Aorta (tissue), 5 donors: ENCODE data around the gene ANXA6. TPM values are rescaled to one million over a fixed set of nuclear protein-coding genes. Genes with fewer than 3 reads are reported as not detected.
A peak's percentile ranks its signal among the peaks of the same experiment; 100 is the strongest.

Experiments used
- ATAC-seq: fragments of 200-7000 bp; cut with Tn5 transposase; one replicate; pipeline ENCODE4 v1.9.1; 2022; ENCODE audit warnings: moderate library complexity; ENCODE audit not compliant: low FRiP score
- DNase-seq, 2 donors: peaks; one replicate each; pipeline ENCODE4 v3.0.0-alpha.2; 2020
- H3K27ac ChIP-seq, 2 donors: one replicate each; pipeline ENCODE4 v1.5.1; 2013; ENCODE audit warnings: low read length in 2 of 2, mild to moderate bottlenecking in 2 of 2, moderate library complexity in 2 of 2, control low read depth in 1 of 2, inconsistent platforms in 1 of 2, low read depth in 1 of 2
- H3K27me3 ChIP-seq, 2 donors: one replicate each; pipeline ENCODE4 v1.6.1; 2013; ENCODE audit warnings: control low read depth in 1 of 2, low read length in 1 of 2, mild to moderate bottlenecking in 1 of 2, moderate library complexity in 1 of 2; ENCODE audit not compliant: insufficient read depth in 2 of 2, control insufficient read depth in 1 of 2
- H3K36me3 ChIP-seq, 2 donors: one replicate each; pipeline ENCODE4 v1.6.1; 2013; ENCODE audit warnings: control low read depth in 1 of 2, low read length in 1 of 2, mild to moderate bottlenecking in 1 of 2; ENCODE audit not compliant: insufficient read depth in 2 of 2, control insufficient read depth in 1 of 2
- H3K4me1 ChIP-seq, 2 donors: one replicate each; pipeline ENCODE4 v1.6.1; 2013; ENCODE audit warnings: low read length in 2 of 2, control low read depth in 1 of 2, mild to moderate bottlenecking in 1 of 2, moderate library complexity in 1 of 2; ENCODE audit not compliant: insufficient read depth in 2 of 2, control insufficient read depth in 1 of 2
- H3K4me3 ChIP-seq, 2 donors: one replicate each; pipeline ENCODE4 v1.5.1; 2013; ENCODE audit warnings: low read length in 2 of 2, control low read depth in 1 of 2, mild to moderate bottlenecking in 1 of 2
- H3K9me3 ChIP-seq: one replicate; pipeline ENCODE4 v1.6.1; 2013; ENCODE audit warnings: mild to moderate bottlenecking, low read length; ENCODE audit not compliant: control insufficient read depth
- WGBS, 2 donors: extraction: QIAGEN DNeasy Blood & Tissue Kit; methylation state at CpG; one replicate each; pipeline ENCODE4 v1.1.7; 2013; 5-methylcytosine and 5-hydroxymethylcytosine counted together
- intact Hi-C, 2 donors: fragments of 100-400 bp; cut with DNase I; formaldehyde crosslinking; loops; one replicate each; pipeline versions ENCODE4 v1.14.2 to v1.15.0; 2022
- polyA plus RNA-seq, 2 donors: library from polyadenylated mRNA; stranded (reverse); fragments of 200-250 nt; gene quantifications; one replicate each; pipeline ENCODE4 v1.2.3, GENCODE V29; 2013
- total RNA-seq, 2 donors: library from RNA; stranded (reverse); fragmentation: NEBNext Ultra II Directional; extraction: Animal tissue kit (Norgen Biotek cat#: 25700); gene quantifications; one replicate each; pipeline ENCODE4 v1.2.1, GENCODE V29; 2021
- donor health status: healthy with polysubstance abuse.
- donor health status: Bipolar disorder and iron deficiency.
- donor health status: DM: no; HTN: no; CAD: no.
- donor health status: DM: no; HTN: no; CAD: no.
- donor health status: DM: yes; HTN: yes; CAD: no.

ANXA6 gene
- total and polyA plus RNA-seq, 4 donors = 93.4 to 284 (median 232) TPM

DNA sequence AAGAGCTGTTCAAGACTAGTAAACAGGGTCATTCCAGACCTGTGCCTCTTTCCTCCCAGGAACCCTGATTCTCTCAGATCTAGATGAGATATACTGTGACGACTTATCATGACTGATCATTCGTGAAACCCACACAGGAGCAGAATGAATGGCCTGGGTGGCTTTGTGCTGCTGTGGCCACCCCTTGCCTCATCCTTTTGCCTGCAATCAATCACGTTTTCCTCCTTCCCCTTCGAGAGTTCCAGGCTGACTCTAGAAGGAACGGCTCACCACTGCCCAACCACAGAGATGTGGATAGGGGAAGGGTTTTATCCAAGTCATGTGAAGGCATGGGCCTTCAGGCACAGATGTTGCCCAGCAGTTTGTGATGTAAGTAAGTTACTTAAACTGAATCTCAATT, 5.8 kb downstream of the ANXA6 start:
- H3K9me3 ChIP-seq = no peaks in the 10 kb centered on the region
- DNase-seq (peak in 1 of 2 donors; percentile 82), ATAC-seq (no peak)
- peak overlapping the region in 1 of 2 donors; percentile 64 for H3K27ac ChIP-seq
- H3K36me3 ChIP-seq = no peaks in the 10 kb centered on the region
- no peaks in the 10 kb centered on the region for H3K27me3 ChIP-seq
- no peak overlapping the region for H3K4me3 ChIP-seq
- intact Hi-C loops = no loop called here
- peaks cover 3 to 4% of the 10 kb centered on the region in 2 donors for H3K4me1 ChIP-seq
- 44 to 46% methylated on average over 5 of the region's 5 CpGs for WGBS, 2 donors

GRCh38 chr5:151151263-151151660, 6.3 kb downstream of the ANXA6 start:
- peak overlapping the region in 1 of 2 donors; percentile 64 for H3K27ac ChIP-seq
- no peak overlapping the region for H3K4me3 ChIP-seq
- peaks cover 3 to 4% of the 10 kb centered on the region in 2 donors for H3K4me1 ChIP-seq
- intact Hi-C loops = no loop called here
- H3K9me3 ChIP-seq = no peaks in the 10 kb centered on the region
- no peaks in the 10 kb centered on the region for H3K27me3 ChIP-seq
- WGBS, 2 donors = 1 to 2% methylated on average over 2 of the region's 2 CpGs
- H3K36me3 ChIP-seq = no peaks in the 10 kb centered on the region
- ATAC-seq (no peak), DNase-seq (no peak)

GRCh38 chr5:151150471-151151262, 6.9 kb downstream of the ANXA6 start:
- intact Hi-C loops = no loop called here
- 18 to 27% methylated on average over 5 of the region's 5 CpGs for WGBS, 2 donors
- Histone ChIP-seq H3K27me3 (no peaks in the 10 kb centered on the region), H3K36me3 (no peaks in the 10 kb centered on the region), H3K4me1 (peaks cover 3 to 4% of the 10 kb centered on the region in 2 donors), H3K4me3 (no peak overlapping the region), H3K27ac (no peak overlapping the region), H3K9me3 (no peaks in the 10 kb centered on the region)
- peak in 1 of 2 donors; percentile 67 for DNase-seq
- ATAC-seq = peak; percentile 51

DNA sequence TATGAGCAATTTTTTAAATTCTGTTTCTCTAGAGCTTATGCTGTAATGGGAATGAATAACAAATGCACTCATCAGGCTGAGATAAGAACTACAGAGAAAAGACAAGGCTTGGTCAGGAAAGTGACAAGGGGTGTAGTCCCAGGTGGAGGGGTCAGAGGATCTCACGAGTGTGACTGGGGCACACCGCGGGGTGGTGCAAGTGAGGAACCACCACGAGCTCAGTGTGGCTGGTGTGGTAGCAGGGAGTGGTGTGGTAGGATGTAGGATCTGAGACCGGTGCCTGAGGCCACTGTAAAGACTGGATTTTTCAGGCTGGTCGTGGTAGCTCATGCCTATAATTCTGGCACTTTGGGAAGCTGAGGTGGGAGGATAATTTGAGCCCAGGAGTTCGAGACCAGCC, 9.0 kb downstream of the ANXA6 start:
- intact Hi-C loops = no loop called here
- H3K4me1 ChIP-seq = peaks cover 0 to 3% of the 10 kb centered on the region in 2 donors
- no peak for DNase-seq
- no peaks in the 10 kb centered on the region for H3K36me3 ChIP-seq
- H3K9me3 ChIP-seq = no peaks in the 10 kb centered on the region
- WGBS, 2 donors = 74 to 83% methylated on average over 7 of the region's 7 CpGs
- no peaks in the 10 kb centered on the region for H3K27me3 ChIP-seq
- ATAC-seq = no peak
- no peak overlapping the region for H3K4me3 ChIP-seq
- no peak overlapping the region for H3K27ac ChIP-seq

DNA sequence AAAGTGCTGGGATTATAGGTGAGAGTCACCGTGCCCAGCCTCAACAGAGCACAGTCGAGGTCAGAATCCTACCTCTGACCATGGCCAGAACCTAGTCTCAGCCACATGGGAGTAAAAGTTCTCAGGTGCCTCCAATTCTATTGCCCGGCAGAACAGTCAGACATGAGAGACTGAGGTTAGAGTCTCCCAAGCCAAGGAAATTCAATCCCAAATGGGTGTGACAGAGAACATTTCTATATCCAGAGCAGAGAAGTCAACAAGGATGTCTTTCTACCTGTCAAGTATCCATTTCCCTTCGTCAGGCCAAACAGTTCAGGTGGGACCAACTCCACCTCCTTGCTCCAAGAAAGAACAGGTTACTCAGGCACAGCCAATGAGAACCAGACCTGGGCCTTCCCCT, 10.5 kb downstream of the ANXA6 start:
- 93 to 96% methylated on average over 4 of the region's 4 CpGs for WGBS, 2 donors
- Histone ChIP-seq H3K27ac (no peak overlapping the region), H3K27me3 (no peaks in the 10 kb centered on the region), H3K9me3 (no peaks in the 10 kb centered on the region), H3K36me3 (no peaks in the 10 kb centered on the region), H3K4me3 (no peak overlapping the region), H3K4me1 (peaks cover 0 to 3% of the 10 kb centered on the region in 2 donors)
- intact Hi-C loops = no loop called here
- DNase-seq = no peak
- ATAC-seq = no peak

GRCh38 chr5:151146061-151146460, 11.5 kb downstream of the ANXA6 start:
- H3K36me3 ChIP-seq = no peaks in the 10 kb centered on the region

DNA sequence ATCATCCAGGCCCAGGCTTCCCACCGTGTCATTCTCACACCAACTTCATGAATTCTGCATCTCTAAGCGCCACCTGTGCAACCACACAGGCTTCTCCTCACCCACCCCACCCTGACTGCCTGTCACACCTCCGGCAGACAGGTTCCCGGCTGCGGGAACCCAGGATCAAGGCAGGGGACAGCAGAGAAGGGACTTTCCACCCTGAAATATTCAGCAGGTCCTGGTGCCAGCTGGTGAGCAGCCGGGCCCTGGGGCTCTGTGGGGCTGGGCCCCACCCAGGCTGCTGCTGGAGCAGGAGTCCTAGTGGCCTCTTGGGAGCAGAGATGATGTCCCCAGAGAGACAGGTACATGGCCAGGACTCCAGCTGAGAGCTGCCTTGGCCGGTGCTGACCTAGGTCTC, 12.7 kb downstream of the ANXA6 start:
- intact Hi-C loops = no loop called here

More at GRCh38 chr5:151146061-151146460, 11.5 kb downstream of the ANXA6 start:
- intact Hi-C loops = no loop called here
- H3K9me3 ChIP-seq = no peaks in the 10 kb centered on the region
- ATAC-seq (peak; percentile 5), DNase-seq (no peak)
- H3K4me3 ChIP-seq = no peak overlapping the region
- H3K4me1 ChIP-seq = no peaks in the 10 kb centered on the region
- no peaks in the 10 kb centered on the region for H3K27me3 ChIP-seq
- no peak overlapping the region for H3K27ac ChIP-seq

GRCh38 chr5:151144275-151144674, 13.3 kb downstream of the ANXA6 start:
- DNase-seq = no peak
- H3K9me3 ChIP-seq = no peaks in the 10 kb centered on the region
- WGBS, 2 donors = 79 to 80% methylated on average over 6 of the region's 6 CpGs
- no peaks in the 10 kb centered on the region for H3K27me3 ChIP-seq
- H3K27ac ChIP-seq = no peak overlapping the region
- intact Hi-C loops = no loop called here
- no peaks in the 10 kb centered on the region for H3K4me1 ChIP-seq
- peaks cover 0 to under 1% of the 10 kb centered on the region in 2 donors for H3K36me3 ChIP-seq
- no peak for ATAC-seq
- H3K4me3 ChIP-seq = no peak overlapping the region

More for the DNA sequence above, 12.7 kb downstream of the ANXA6 start:
- no peaks in the 10 kb centered on the region for H3K9me3 ChIP-seq
- no peaks in the 10 kb centered on the region for H3K36me3 ChIP-seq
- H3K4me3 ChIP-seq = no peak overlapping the region
- no peaks in the 10 kb centered on the region for H3K27me3 ChIP-seq
- DNase-seq (no peak), ATAC-seq (no peak)
- no peak overlapping the region for H3K27ac ChIP-seq
- 69 to 75% methylated on average over 7 of the region's 7 CpGs for WGBS, 2 donors
- H3K4me1 ChIP-seq = no peaks in the 10 kb centered on the region

- ATAC-seq (no peak), DNase-seq (no peak)
- Histone ChIP-seq H3K27ac (no peak overlapping the region), H3K9me3 (no peaks in the 10 kb centered on the region), H3K27me3 (no peaks in the 10 kb centered on the region), H3K4me3 (no peak overlapping the region), H3K36me3 (peaks cover 2 to 6% of the 10 kb centered on the region in 2 donors), H3K4me1 (no peaks in the 10 kb centered on the region)
- intact Hi-C loops = no loop called here
- 81 to 87% methylated on average over 7 of the region's 7 CpGs for WGBS, 2 donors
Observed at GRCh38 chr5:151143645-151144044, 13.9 kb downstream of the ANXA6 start.
